ENCODE data around the gene EHF. TPM values are rescaled to one million over a fixed set of nuclear protein-coding genes. Genes with fewer than 3 reads are reported as not detected.

Gene EHF
- total RNA-seq, 1 donor from 2014 or later, result 60.5 TPM

GRCh38 chr11:34606326-34607120 lies 14.4 kb upstream of the EHF start:
- H3K27me3 ChIP-seq (ENCODE audit: low read depth), result no peaks in the 10 kb centered on the region
- no peak overlapping the region for H3K4me3 ChIP-seq
- H3K36me3 ChIP-seq, result no peaks in the 10 kb centered on the region
- no peaks in the 10 kb centered on the region for H3K9me3 ChIP-seq
- peaks cover 4% of the 10 kb centered on the region for H3K4me1 ChIP-seq
- no peak for TF ChIP-seq CTCF (IDR thresholded peaks at IDR 0.05)
- no peak overlapping the region for H3K27ac ChIP-seq
- intact Hi-C loops (cut with DNase I), result no loop called here
- DNase-seq, result no peak
- ATAC-seq, result no peak

GRCh38 chr11:34609187-34609751 lies 11.6 kb upstream of the EHF start:
- H3K9me3 ChIP-seq, result no peaks in the 10 kb centered on the region
- no peaks in the 10 kb centered on the region for H3K36me3 ChIP-seq
- intact Hi-C loops (cut with DNase I), result no loop called here
- H3K4me1 ChIP-seq, result peaks cover 6% of the 10 kb centered on the region
- H3K27ac ChIP-seq, result no peak overlapping the region
- ATAC-seq (no peak), DNase-seq (no peak)
- no peak for TF ChIP-seq CTCF (IDR thresholded peaks at IDR 0.05)
- H3K27me3 ChIP-seq (ENCODE audit: low read depth), result no peaks in the 10 kb centered on the region
- no peak overlapping the region for H3K4me3 ChIP-seq

GRCh38 chr11:34609850-34610249 lies 11.0 kb upstream of the EHF start:
- Histone ChIP-seq H3K27me3 (ENCODE audit: low read depth) (no peaks in the 10 kb centered on the region), H3K27ac (no peak overlapping the region), H3K9me3 (no peaks in the 10 kb centered on the region), H3K4me3 (no peak overlapping the region), H3K4me1 (peaks cover 12% of the 10 kb centered on the region), H3K36me3 (no peaks in the 10 kb centered on the region)
- TF ChIP-seq CTCF (IDR thresholded peaks at IDR 0.05), result no peak
- intact Hi-C loops (cut with DNase I), result no loop called here
- ATAC-seq, result no peak
- DNase-seq, result no peak

- ATAC-seq (peak in 1 of 2 donors; percentile 22), DNase-seq (no peak)
- intact Hi-C loops (cut with DNase I), result no loop called here
- Histone ChIP-seq H3K9me3 (no peaks in the 10 kb centered on the region), H3K27me3 (ENCODE audit: low read depth) (no peaks in the 10 kb centered on the region), H3K27ac (no peak overlapping the region), H3K4me1 (peaks cover 15% of the 10 kb centered on the region), H3K36me3 (no peaks in the 10 kb centered on the region), H3K4me3 (no peak overlapping the region)
- TF ChIP-seq CTCF (IDR thresholded peaks at IDR 0.05), result no peak
Measured at GRCh38 chr11:34610324-34611041, 10.4 kb upstream of the EHF start.

- ATAC-seq, result no peak
- peaks cover 15% of the 10 kb centered on the region for H3K4me1 ChIP-seq
- no peak for TF ChIP-seq CTCF (IDR thresholded peaks at IDR 0.05)
- no peaks in the 10 kb centered on the region for H3K27me3 ChIP-seq (ENCODE audit: low read depth)
- no peak overlapping the region for H3K4me3 ChIP-seq
- no peaks in the 10 kb centered on the region for H3K36me3 ChIP-seq
- H3K27ac ChIP-seq, result no peak overlapping the region
- intact Hi-C loops (cut with DNase I), result no loop called here
- no peak for DNase-seq
- no peaks in the 10 kb centered on the region for H3K9me3 ChIP-seq
Measured at GRCh38 chr11:34613015-34613414, 7.9 kb upstream of the EHF start.

Measured in lower lobe of right lung (tissue), 2 donors.